Measurements from ENCODE around the gene NDOR1. TPM values are rescaled to one million over a fixed set of nuclear protein-coding genes. Genes with fewer than 3 reads are reported as not detected.

Gene NDOR1
- total RNA-seq, 1 experiment from 2014 or later = 6.5 TPM

GRCh38 chr9:137228506-137228967 is 23.0 kb downstream of the NDOR1 start:
- Histone ChIP-seq H3K9me3 (replicated peaks) (no peaks in the 10 kb centered on the region), H3K27ac (no peak overlapping the region), H3K36me3 (peaks cover 2% of the 10 kb centered on the region; the same call in 1 of the 2 replicates), H3K4me3 (no peak overlapping the region), H3K4me1 (replicated peaks) (peaks cover 12% of the 10 kb centered on the region), H3K27me3 (replicated peaks) (peaks cover 32% of the 10 kb centered on the region)
- no peak for DNase-seq (ENCODE audit: low read depth in 1 of 2, low spot score in 2 of 2)

- Histone ChIP-seq H3K27me3 (replicated peaks) (peaks cover 35% of the 10 kb centered on the region), H3K27ac (no peak overlapping the region), H3K9me3 (replicated peaks) (no peaks in the 10 kb centered on the region), H3K4me3 (no peak overlapping the region), H3K4me1 (replicated peaks) (peaks cover 6% of the 10 kb centered on the region), H3K36me3 (no peaks in the 10 kb centered on the region)
- no peak for DNase-seq (ENCODE audit: low read depth in 1 of 2, low spot score in 2 of 2)
Measured at GRCh38 chr9:137228968-137229896, 23.7 kb downstream of the NDOR1 start.

- no peaks in the 10 kb centered on the region for H3K9me3 ChIP-seq (replicated peaks)
- H3K4me3 ChIP-seq = no peak overlapping the region
- peaks cover 5% of the 10 kb centered on the region for H3K4me1 ChIP-seq (replicated peaks)
- no peak overlapping the region for H3K27ac ChIP-seq
- H3K36me3 ChIP-seq = no peaks in the 10 kb centered on the region
- no peak for DNase-seq (ENCODE audit: low read depth in 1 of 2, low spot score in 2 of 2)
- peaks cover 39% of the 10 kb centered on the region for H3K27me3 ChIP-seq (replicated peaks)
Measured at GRCh38 chr9:137229903-137230704, 24.6 kb downstream of the NDOR1 start.

- no peaks in the 10 kb centered on the region for H3K36me3 ChIP-seq
- H3K27ac ChIP-seq = no peak within 1 kb of the TSS
- DNase-seq (ENCODE audit: low read depth in 1 of 2, low spot score in 2 of 2) = no peak
- no peak within 1 kb of the TSS for H3K4me3 ChIP-seq
- peaks cover 5% of the 10 kb centered on the region for H3K4me1 ChIP-seq (replicated peaks)
- H3K27me3 ChIP-seq (replicated peaks) = peaks cover 39% of the 10 kb centered on the region
- no peaks in the 10 kb centered on the region for H3K9me3 ChIP-seq (replicated peaks)
Measured at GRCh38 chr9:137230705-137231371, 25.3 kb downstream of the NDOR1 start, which contains the start of gene SLC34A3. SLC34A3 (plus strand) TSS chr9:137230901; CDS start chr9:137231703, 802 bp downstream.

- no peak overlapping the region for H3K27ac ChIP-seq
- no peaks in the 10 kb centered on the region for H3K9me3 ChIP-seq (replicated peaks)
- H3K4me1 ChIP-seq (replicated peaks) = peaks cover 8% of the 10 kb centered on the region
- H3K36me3 ChIP-seq = no peaks in the 10 kb centered on the region
- no peak for DNase-seq (ENCODE audit: low read depth in 1 of 2, low spot score in 2 of 2)
- H3K4me3 ChIP-seq = no peak overlapping the region
- peaks cover 39% of the 10 kb centered on the region for H3K27me3 ChIP-seq (replicated peaks)
Measured at GRCh38 chr9:137231372-137232039, 26.0 kb downstream of the NDOR1 start.

- Histone ChIP-seq H3K27me3 (replicated peaks) (peaks cover 39% of the 10 kb centered on the region), H3K4me3 (no peak overlapping the region), H3K4me1 (replicated peaks) (peaks cover 12% of the 10 kb centered on the region), H3K36me3 (no peaks in the 10 kb centered on the region), H3K27ac (no peak overlapping the region), H3K9me3 (replicated peaks) (no peaks in the 10 kb centered on the region)
- no peak for DNase-seq (ENCODE audit: low read depth in 1 of 2, low spot score in 2 of 2)
Measured at GRCh38 chr9:137232101-137232500, 26.6 kb downstream of the NDOR1 start.

GRCh38 chr9:137232510-137232909 is 27.0 kb downstream of the NDOR1 start:
- DNase-seq (ENCODE audit: low read depth in 1 of 2, low spot score in 2 of 2) = no peak
- no peaks in the 10 kb centered on the region for H3K36me3 ChIP-seq

GRCh38 chr9:137233143-137233980 is 27.9 kb downstream of the NDOR1 start:
- Histone ChIP-seq H3K9me3 (replicated peaks) (no peaks in the 10 kb centered on the region), H3K27me3 (replicated peaks) (peaks cover 39% of the 10 kb centered on the region), H3K36me3 (no peaks in the 10 kb centered on the region), H3K4me1 (replicated peaks) (peaks cover 7% of the 10 kb centered on the region), H3K4me3 (no peak overlapping the region), H3K27ac (no peak overlapping the region)
- no peak for DNase-seq (ENCODE audit: low read depth in 1 of 2, low spot score in 2 of 2)

More at GRCh38 chr9:137232510-137232909, 27.0 kb downstream of the NDOR1 start:
- peaks cover 39% of the 10 kb centered on the region for H3K27me3 ChIP-seq (replicated peaks)
- H3K4me1 ChIP-seq (replicated peaks) = peaks cover 8% of the 10 kb centered on the region
- H3K4me3 ChIP-seq = no peak overlapping the region
- H3K27ac ChIP-seq = no peak overlapping the region
- H3K9me3 ChIP-seq (replicated peaks) = no peaks in the 10 kb centered on the region

- H3K27me3 ChIP-seq (replicated peaks) = peaks cover 39% of the 10 kb centered on the region
- H3K4me3 ChIP-seq = no peak overlapping the region
- H3K4me1 ChIP-seq (replicated peaks) = peaks cover 7% of the 10 kb centered on the region
- no peak overlapping the region for H3K27ac ChIP-seq
- no peak for DNase-seq (ENCODE audit: low read depth in 1 of 2, low spot score in 2 of 2)
- no peaks in the 10 kb centered on the region; the same call in 1 of the 2 replicates for H3K36me3 ChIP-seq
- H3K9me3 ChIP-seq (replicated peaks) = no peaks in the 10 kb centered on the region
Measured at GRCh38 chr9:137234055-137234697, 28.7 kb downstream of the NDOR1 start.

- Histone ChIP-seq H3K4me3 (no peak overlapping the region), H3K36me3 (no peaks in the 10 kb centered on the region; the same call in 1 of the 2 replicates), H3K4me1 (replicated peaks) (peaks cover 7% of the 10 kb centered on the region), H3K27ac (no peak overlapping the region), H3K9me3 (replicated peaks) (no peaks in the 10 kb centered on the region), H3K27me3 (replicated peaks) (peaks cover 38% of the 10 kb centered on the region)
- DNase-seq (ENCODE audit: low read depth in 1 of 2, low spot score in 2 of 2) = no peak
Measured at GRCh38 chr9:137234758-137235423, 29.4 kb downstream of the NDOR1 start.

- Histone ChIP-seq H3K27me3 (replicated peaks) (peaks cover 30% of the 10 kb centered on the region), H3K4me1 (replicated peaks) (peaks cover 11% of the 10 kb centered on the region), H3K9me3 (replicated peaks) (no peaks in the 10 kb centered on the region), H3K4me3 (no peak overlapping the region), H3K27ac (no peak overlapping the region), H3K36me3 (no peaks in the 10 kb centered on the region; the same call in 1 of the 2 replicates)
- DNase-seq (ENCODE audit: low read depth in 1 of 2, low spot score in 2 of 2) = no peak
Measured at GRCh38 chr9:137235424-137236237, 30.1 kb downstream of the NDOR1 start.

Data from SJSA1 (cell line).